GM23338 (cell line): ENCODE measurements around the gene SLAMF8.

Experiments
- CREB1 ChIP-seq: fragments of 250-450 bp; sonication (Bioruptor Pico); IDR thresholded peaks from 2 replicates; pipeline ENCODE4 v1.5.0; 2020; ENCODE audit warnings: low read depth, mild to moderate bottlenecking, moderate library complexity
- CTCF ChIP-seq, 2 experiments: fragments of 200-600 bp in 1 of 2; sonication (generic) in 1 of 2; conservative IDR thresholded peaks; 2 replicates each; pipeline versions ENCODE4 v1.5.1 to v1.6.1; 2016 to 2017; ENCODE audit warnings: antibody characterized with exemption in 2 of 2, low read depth in 2 of 2, mild to moderate bottlenecking in 2 of 2, moderate library complexity in 1 of 2
- EZH2 ChIP-seq: fragments of 200-600 bp; sonication (generic); IDR thresholded peaks from one replicate; pipeline ENCODE4 v1.8.0; 2017; ENCODE audit warnings: antibody characterized with exemption, mild to moderate bottlenecking, low read depth; ENCODE audit not compliant: unreplicated experiment
- EZH2phosphoT487 ChIP-seq: fragments of 200-600 bp; sonication (generic); IDR thresholded peaks from one replicate; pipeline ENCODE4 v1.8.1; 2018; ENCODE audit warnings: antibody characterized with exemption; ENCODE audit not compliant: unreplicated experiment
- JUNB ChIP-seq: IDR thresholded peaks from one replicate; pipeline ENCODE4 v1.6.1; 2016; ENCODE audit warnings: antibody characterized with exemption; ENCODE audit not compliant: unreplicated experiment
- NANOG ChIP-seq: IDR thresholded peaks from 2 replicates; pipeline ENCODE4 v1.6.1; 2016; ENCODE audit warnings: antibody characterized with exemption, borderline replicate concordance
- POLR2AphosphoS5 ChIP-seq: IDR thresholded peaks from 2 replicates; pipeline ENCODE4 v1.6.1; 2016; ENCODE audit warnings: antibody characterized with exemption, low read depth
- REST ChIP-seq: IDR thresholded peaks from one replicate; pipeline ENCODE4 v1.6.1; 2018; ENCODE audit warnings: antibody characterized with exemption; ENCODE audit not compliant: unreplicated experiment
- STAT1 ChIP-seq: IDR thresholded peaks from one replicate; pipeline ENCODE4 v1.6.1; 2016; ENCODE audit warnings: antibody characterized with exemption; ENCODE audit not compliant: unreplicated experiment
- ZNF114 ChIP-seq: fragments of 250-450 bp; sonication (Bioruptor Pico); IDR thresholded peaks from 2 replicates; pipeline ENCODE4 v1.5.0; 2020; ENCODE audit warnings: mild to moderate bottlenecking, moderate library complexity
- ZNF331 ChIP-seq: fragments of 250-450 bp; sonication (Bioruptor Pico); IDR thresholded peaks from 2 replicates; pipeline ENCODE4 v1.5.0; 2020; ENCODE audit warnings: low read depth, mild to moderate bottlenecking, moderate library complexity
- ZNF462 ChIP-seq: fragments of 250-450 bp; sonication (Bioruptor Pico); IDR thresholded peaks from 2 replicates; pipeline ENCODE4 v1.5.0; 2020; ENCODE audit warnings: mild to moderate bottlenecking, moderate library complexity
- TF ChIP-seq, protein P1 (sequence below): IDR thresholded peaks from 2 replicates; pipeline ENCODE4 v1.6.1; 2016; ENCODE audit warnings: antibody characterized with exemption

DNA sequence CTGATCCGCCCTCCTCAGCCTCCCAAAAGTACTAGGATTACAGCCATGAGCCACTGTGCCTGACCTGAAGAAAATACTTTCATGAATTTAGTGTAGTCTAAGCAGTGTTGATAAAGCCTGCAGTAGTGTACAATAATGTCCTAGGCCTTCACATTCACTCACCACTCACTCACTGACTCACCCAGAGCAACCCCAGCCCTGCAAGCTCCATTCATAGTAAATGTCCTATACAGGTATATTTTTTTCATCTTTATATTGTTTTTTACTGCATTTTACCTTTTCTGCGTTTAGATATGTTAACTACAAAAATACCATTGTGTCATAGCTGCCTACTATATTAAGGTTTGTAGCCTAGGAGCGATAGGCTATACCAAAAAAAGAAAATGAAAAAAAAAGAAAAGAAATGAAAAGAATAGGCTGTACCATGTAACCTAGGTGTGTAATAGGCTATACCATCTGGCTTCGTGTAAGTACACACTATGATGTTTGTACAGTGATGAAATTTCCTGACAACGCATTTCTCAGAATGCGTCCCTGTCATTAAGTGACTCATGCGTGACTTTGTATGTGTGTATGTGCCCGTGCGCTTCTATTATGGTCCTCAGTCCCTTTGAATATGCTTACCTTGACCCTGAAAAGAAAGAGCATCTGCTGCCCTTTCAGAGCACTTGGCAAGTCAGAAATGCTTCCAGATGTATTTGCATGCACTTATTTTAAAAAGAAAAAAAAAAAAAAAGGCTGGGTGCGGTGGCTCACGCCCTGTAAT is 9.2 kb upstream of the SLAMF8 start:
- TF ChIP-seq CTCF (conservative IDR thresholded peaks at IDR 0.05; ENCODE audit: low read depth in 2 of 2) (no peak), REST (no peak), EZH2 (no peak), CREB1 (CRISPR knock-in tag) (no peak), POLR2AphosphoS5 (no peak), ZNF331 (CRISPR knock-in tag) (no peak), JUNB (no peak), STAT1 (no peak), ZNF114 (CRISPR knock-in tag) (no peak), EZH2phosphoT487 (no peak), NANOG (no peak), ZNF462 (CRISPR knock-in tag) (no peak)
- TF ChIP-seq, protein P1, sequence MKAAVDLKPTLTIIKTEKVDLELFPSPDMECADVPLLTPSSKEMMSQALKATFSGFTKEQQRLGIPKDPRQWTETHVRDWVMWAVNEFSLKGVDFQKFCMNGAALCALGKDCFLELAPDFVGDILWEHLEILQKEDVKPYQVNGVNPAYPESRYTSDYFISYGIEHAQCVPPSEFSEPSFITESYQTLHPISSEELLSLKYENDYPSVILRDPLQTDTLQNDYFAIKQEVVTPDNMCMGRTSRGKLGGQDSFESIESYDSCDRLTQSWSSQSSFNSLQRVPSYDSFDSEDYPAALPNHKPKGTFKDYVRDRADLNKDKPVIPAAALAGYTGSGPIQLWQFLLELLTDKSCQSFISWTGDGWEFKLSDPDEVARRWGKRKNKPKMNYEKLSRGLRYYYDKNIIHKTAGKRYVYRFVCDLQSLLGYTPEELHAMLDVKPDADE: no peak
